Peyer's patch (tissue), 4 donors: ENCODE data around the gene CLEC1B. TPM values are rescaled to one million over a fixed set of nuclear protein-coding genes. Genes with fewer than 3 reads are reported as not detected.

Experiments used
- DNase-seq, 3 donors: peaks; one replicate each; pipeline ENCODE4 v3.0.0-alpha.2; 2017 to 2019
- H3K27ac ChIP-seq, 4 donors: fragments of 200-600 bp; sonication (generic); one replicate each; pipeline ENCODE4 v1.5.1; 2016 to 2019
- H3K27me3 ChIP-seq, 2 donors: fragments of 200-600 bp; sonication (generic); one replicate each; pipeline ENCODE4 v1.5.1; 2019
- H3K36me3 ChIP-seq, 3 donors: fragments of 200-600 bp; sonication (generic); one replicate each; pipeline ENCODE4 v1.5.1; 2016 to 2019
- H3K4me1 ChIP-seq, 4 donors: fragments of 200-600 bp; sonication (generic); one replicate each; pipeline ENCODE4 v1.5.1; 2016 to 2019
- H3K4me3 ChIP-seq, 4 donors: fragments of 200-600 bp; sonication (generic); 1 replicate in 3 of 4; 2 replicates in 1 of 4; pipeline ENCODE4 v1.5.1; 2016 to 2019; ENCODE audit warnings: mild to moderate bottlenecking in 1 of 4
- H3K9me3 ChIP-seq, 4 donors: fragments of 200-600 bp; sonication (generic); one replicate each; pipeline ENCODE4 v1.5.1; 2016 to 2019; ENCODE audit warnings: mild to moderate bottlenecking in 1 of 4
- POLR2A ChIP-seq, 2 donors: fragments of 450-650 bp; IDR thresholded peaks; one replicate each; pipeline ENCODE4 v1.5.1; 2017; ENCODE audit warnings: antibody characterized with exemption in 2 of 2, mild to moderate bottlenecking in 2 of 2, moderate library complexity in 2 of 2
- total RNA-seq, 4 donors: library from RNA; depleted of rRNA; stranded (reverse); fragments of >200 nt; gene quantifications; one replicate each; pipeline ENCODE4 v1.1.0, GENCODE V29; 2016
- TF ChIP-seq, protein P1 (sequence below), 6 experiments: fragments of 450-650 bp in 4 of 6; fragments of 200-600 bp in 2 of 6; sonication (generic) in 1 of 6; IDR thresholded peaks; one replicate each; pipeline ENCODE4 v1.5.1; 2017 to 2019; ENCODE audit warnings: antibody characterized with exemption in 6 of 6, mild to moderate bottlenecking in 3 of 6, moderate library complexity in 1 of 6

Gene CLEC1B
- total RNA-seq, 4 donors from 2014 or later, result not detected

DNA sequence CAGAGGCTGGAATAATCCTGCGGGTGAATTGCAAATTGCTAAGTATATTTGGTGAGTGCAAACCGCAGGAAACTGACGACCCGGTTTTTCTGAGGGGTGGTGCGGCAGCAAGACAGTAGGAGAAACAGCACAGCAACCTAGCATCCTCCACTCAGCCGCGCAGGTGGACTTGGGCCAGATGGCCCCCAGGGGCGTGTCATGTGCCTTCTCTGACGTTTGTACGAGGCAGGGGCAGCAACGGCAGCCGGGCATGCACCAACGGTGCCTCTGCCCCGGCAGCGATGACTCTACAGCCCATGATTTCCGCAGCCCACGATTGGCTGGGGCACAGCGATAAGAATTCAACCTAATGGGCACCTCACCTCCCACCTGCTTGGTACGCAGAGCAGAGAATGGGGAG, 55.7 kb downstream of the CLEC1B start:
- Histone ChIP-seq H3K27ac (peak overlapping the region in 1 of 4 donors; percentile 38), H3K9me3 (no peaks in the 10 kb centered on the region), H3K4me3 (peak overlapping the region in 1 of 4 donors; percentile 19), H3K4me1 (no peaks in the 10 kb centered on the region), H3K36me3 (no peaks in the 10 kb centered on the region), H3K27me3 (no peaks in the 10 kb centered on the region)
- DNase-seq, result peak in 1 of 3 donors; percentile 56
- no peak for TF ChIP-seq POLR2A (IDR thresholded peaks at IDR 0.05)
- TF ChIP-seq, protein P1, sequence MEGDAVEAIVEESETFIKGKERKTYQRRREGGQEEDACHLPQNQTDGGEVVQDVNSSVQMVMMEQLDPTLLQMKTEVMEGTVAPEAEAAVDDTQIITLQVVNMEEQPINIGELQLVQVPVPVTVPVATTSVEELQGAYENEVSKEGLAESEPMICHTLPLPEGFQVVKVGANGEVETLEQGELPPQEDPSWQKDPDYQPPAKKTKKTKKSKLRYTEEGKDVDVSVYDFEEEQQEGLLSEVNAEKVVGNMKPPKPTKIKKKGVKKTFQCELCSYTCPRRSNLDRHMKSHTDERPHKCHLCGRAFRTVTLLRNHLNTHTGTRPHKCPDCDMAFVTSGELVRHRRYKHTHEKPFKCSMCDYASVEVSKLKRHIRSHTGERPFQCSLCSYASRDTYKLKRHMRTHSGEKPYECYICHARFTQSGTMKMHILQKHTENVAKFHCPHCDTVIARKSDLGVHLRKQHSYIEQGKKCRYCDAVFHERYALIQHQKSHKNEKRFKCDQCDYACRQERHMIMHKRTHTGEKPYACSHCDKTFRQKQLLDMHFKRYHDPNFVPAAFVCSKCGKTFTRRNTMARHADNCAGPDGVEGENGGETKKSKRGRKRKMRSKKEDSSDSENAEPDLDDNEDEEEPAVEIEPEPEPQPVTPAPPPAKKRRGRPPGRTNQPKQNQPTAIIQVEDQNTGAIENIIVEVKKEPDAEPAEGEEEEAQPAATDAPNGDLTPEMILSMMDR (IDR thresholded peaks at IDR 0.05), result no peak

Other genes with a start within 250 kb of the CLEC1B start
- 10 to 100 TPM in 1 of 4 donors, 1 to 10 TPM in 3; 4.4 to 83.3 (median 9.1) TPM for gene CD69, start 238.2 kb downstream of the CLEC1B start, total RNA-seq
- not detected for gene KLRF1, start 171.6 kb downstream of the CLEC1B start, total RNA-seq
- 10 to 100 TPM in 1 of 4 donors, 1 to 10 TPM in 3; 3.3 to 31.4 (median 5.7) TPM for gene CLEC2B, start 129.8 kb downstream of the CLEC1B start, total RNA-seq
- gene KLRF2, start 117.6 kb downstream of the CLEC1B start, total RNA-seq, result not detected
- gene CLEC2A, start 66.8 kb downstream of the CLEC1B start, total RNA-seq, result not detected
- gene CLEC12A, start 27.7 kb downstream of the CLEC1B start, total RNA-seq, result 10 to 100 TPM in 1 of 4 donors, not detected in 3; 10.7 TPM
- not detected for gene CLEC12B, start 11.5 kb upstream of the CLEC1B start, total RNA-seq
- gene CLEC9A, start 31.6 kb upstream of the CLEC1B start, total RNA-seq, result 1 to 10 TPM in 1 of 4 donors, not detected in 3; 2.5 TPM
- gene CLEC1A, start 99.9 kb upstream of the CLEC1B start, total RNA-seq, result 1 to 10 TPM in 1 of 4 donors, not detected in 3; 2.1 TPM
- gene CLEC7A, start 131.1 kb upstream of the CLEC1B start, total RNA-seq, result 1 to 10 TPM; 1.7 to 6.6 (median 3.2) TPM
- gene OLR1, start 173.0 kb upstream of the CLEC1B start, total RNA-seq, result not detected
- gene TMEM52B, start 179.9 kb upstream of the CLEC1B start, total RNA-seq, result not detected
- gene GABARAPL1, start 213.8 kb upstream of the CLEC1B start, total RNA-seq, result 100 to 1,000 TPM in 1 of 4 donors, 10 to 100 TPM in 3; 47.4 to 138 (median 70.2) TPM